K562 (cell line): ENCODE measurements around the gene TSR3. TPM values are rescaled to one million over a fixed set of nuclear protein-coding genes. Genes with fewer than 3 reads are reported as not detected.

ENCODE experiments used
- ARID3A ChIP-seq: IDR thresholded peaks from 2 replicates; pipeline ENCODE4 v1.6.1; 2012; ENCODE audit warnings: low read depth, low read length, improper control_type of control experiment, borderline replicate concordance
- CBX1 ChIP-seq: sonication (generic); IDR thresholded peaks from 2 replicates; pipeline ENCODE4 v1.6.1; 2016; ENCODE audit warnings: antibody characterized with exemption, low read depth, mild to moderate bottlenecking
- GTF2A2 ChIP-seq: IDR thresholded peaks from 2 replicates; pipeline ENCODE4 v1.6.1; 2016; ENCODE audit warnings: mild to moderate bottlenecking, missing genetic modification characterization, missing compliant biosample characterization
- HIVEP1 ChIP-seq: fragments of 250-450 bp; sonication (Bioruptor Pico); IDR thresholded peaks from 2 replicates; pipeline ENCODE4 v1.4.0; 2020; ENCODE audit warnings: mild to moderate bottlenecking
- MITF ChIP-seq: IDR thresholded peaks from 2 replicates; pipeline ENCODE4 v1.6.1; 2014; ENCODE audit warnings: antibody characterized with exemption
- NFE2L1 ChIP-seq: fragments of 450-650 bp; IDR thresholded peaks from 2 replicates; pipeline ENCODE4 v1.6.1; 2016; ENCODE audit warnings: missing genetic modification characterization, low read depth, mild to moderate bottlenecking, missing compliant biosample characterization, moderate library complexity, borderline replicate concordance
- SPI1 ChIP-seq: IDR thresholded peaks from 2 replicates; pipeline ENCODE4 v1.6.1; 2011; ENCODE audit warnings: low read depth, low read length, control low read depth, borderline replicate concordance
- SUPT5H ChIP-seq: fragments of 450-650 bp; IDR thresholded peaks from 2 replicates; pipeline ENCODE4 v1.6.1; 2016
- TAF7 ChIP-seq: fragments of 450-650 bp; IDR thresholded peaks from 2 replicates; pipeline ENCODE4 v1.6.1; 2016; ENCODE audit warnings: missing genetic modification characterization, missing compliant biosample characterization
- TEAD1 ChIP-seq, 2 experiments: fragments of 450-650 bp in 1 of 2; sonication (generic) in 1 of 2; formaldehyde crosslinking; IDR thresholded peaks; 2 replicates each; pipeline versions ENCODE4 v1.4.0 to v1.8.0; 2020 to 2022; ENCODE audit warnings: mild to moderate bottlenecking in 2 of 2, missing genetic modification reagents in 1 of 2
- ZC3H11A ChIP-seq: IDR thresholded peaks from 2 replicates; pipeline ENCODE4 v1.6.1; 2012; ENCODE audit warnings: low read depth, low read length, improper control_type of control experiment
- ZC3H8 ChIP-seq: fragments of 450-650 bp; IDR thresholded peaks from 2 replicates; pipeline ENCODE4 v1.6.1; 2017
- ZNF318 ChIP-seq, 2 experiments: fragments of 450-650 bp; IDR thresholded peaks; 2 replicates each; pipeline ENCODE4 v1.6.1; 2016; ENCODE audit warnings: mild to moderate bottlenecking in 2 of 2, borderline replicate concordance in 1 of 2, low read depth in 1 of 2, moderate library complexity in 1 of 2
- ZNF449 ChIP-seq: fragments of 250-450 bp; sonication (Bioruptor Pico); IDR thresholded peaks from 2 replicates; pipeline ENCODE4 v1.8.0; 2022; ENCODE audit warnings: moderate library complexity, mild to moderate bottlenecking, inconsistent platforms
- polyA plus RNA-seq, 8 experiments: library from polyadenylated mRNA; depleted of rRNA in 4 of 8; stranded (reverse) in 5 of 8; unstranded in 3 of 8; fragments of >200 nt; fragmentation: Nextera tagmentation in 2 of 8; fragmentation: Illumina TruSeq in 1 of 8; extraction: Ambion mirVana in 2 of 8; extraction: Trizol in 1 of 8; gene quantifications; 2 replicates each; pipeline versions ENCODE4 v1.2.1 to v1.2.3, GENCODE V29; 2011 to 2014; ENCODE audit warnings: inconsistent platforms in 1 of 8, missing spikeins in 1 of 8
- total RNA-seq, 7 experiments: library from RNA; depleted of rRNA in 6 of 7; stranded (reverse); fragments of >200 nt in 6 of 7; fragmentation: Illumina TruSeq in 2 of 7; extraction: Trizol in 2 of 7; gene quantifications; 2 replicates each; pipeline versions ENCODE4 v1.2.1 to v1.2.3, GENCODE V29; 2011 to 2021; ENCODE audit warnings: low replicate concordance in 1 of 7

TSR3 gene
- total and polyA plus RNA-seq, 9 of the 15 experiments (the other 6 are each of a cell fraction or from before 2014, with no cell fraction given): 1.5 to 74.8 (median 16.5) TPM

- TF ChIP-seq ZC3H11A (no peak), ZC3H8 (no peak), SUPT5H (peak; percentile 64; the same call in 1 of the 2 replicates), NFE2L1 (tag) (no peak), MITF (no peak), HIVEP1 (CRISPR knock-in tag) (no peak), SPI1 (0 out of 2 replicates have a peak, but pooled peaks have one; percentile 20), ZNF449 (CRISPR knock-in tag) (no peak), TEAD1 (CRISPR knock-in tag; IDR thresholded peaks at IDR 0.05) (0 out of 4 replicates have a peak, but pooled peaks of 1 of the 2 experiments have one; percentile 24), CBX1 (no peak), TAF7 (tag) (no peak), ARID3A (no peak), ZNF318 (IDR thresholded peaks at IDR 0.05; ENCODE audit: borderline replicate concordance in 1 of 2, low read depth in 1 of 2) (no peak), GTF2A2 (tag) (no peak)
These were observed 19.7 kb downstream of the TSR3 start (continued) for GRCh38 chr16:1331712-1332617.
